ENCODE measurements around the gene DNAH3. TPM values are rescaled to one million over a fixed set of nuclear protein-coding genes. Genes with fewer than 3 reads are reported as not detected.

DNAH3 gene
- total and polyA plus RNA-seq, 2 of the 8 experiments (the other 6 are each of a cell fraction or from before 2014, with no cell fraction given) = 0.57 to 0.71 TPM

DNA sequence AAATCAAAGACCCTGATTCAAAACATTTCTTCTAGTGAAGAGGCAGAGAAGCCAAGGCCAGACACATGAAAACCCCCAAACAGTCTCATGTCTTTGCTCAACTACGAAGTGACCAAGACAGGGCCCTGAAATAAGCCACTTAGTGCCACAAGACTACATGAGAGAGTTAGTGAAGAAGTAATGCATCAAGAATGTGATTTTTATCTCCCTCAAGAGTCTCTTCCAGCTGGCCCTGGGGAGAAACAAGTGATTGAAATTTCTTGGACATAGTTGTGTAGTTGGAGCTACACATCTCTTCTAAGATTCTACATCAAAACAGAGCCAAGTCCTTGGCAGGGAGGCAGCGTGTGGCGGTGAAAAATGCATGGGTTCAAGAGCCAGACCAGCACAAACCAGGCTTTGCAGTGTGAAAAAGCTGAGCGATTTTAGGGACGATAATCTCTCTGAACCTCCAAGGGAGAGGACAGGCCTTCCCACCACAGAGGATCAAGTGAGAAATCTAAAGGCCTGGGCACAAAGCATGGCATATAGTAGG lies 219.5 kb downstream of the DNAH3 start:
- Histone ChIP-seq H2AFZ (ENCODE audit: low read length) (no peak overlapping the region), H3K9ac (replicated peaks in 1 of 4; ENCODE audit: extremely low read depth in 1 of 4, low read depth in 3 of 4, low read length in 3 of 4) (no peak overlapping the region), H3K27ac (ENCODE audit: low read depth, low read length) (no peak overlapping the region), H3K4me2 (ENCODE audit: insufficient read depth in 1 of 2, low read depth in 2 of 2, low read length in 2 of 2) (no peak overlapping the region), H3K79me1 (ENCODE audit: low read depth, low read length) (no peaks in the 10 kb centered on the region), H3K4me1 (replicated peaks in 1 of 4; ENCODE audit: control insufficient read depth in 3 of 4, insufficient read depth in 4 of 4, low read length in 3 of 4) (no peaks in the 10 kb centered on the region), H3K18ac (ENCODE audit: extremely low read depth, low read length) (no peak overlapping the region), H3K36me3 (ENCODE audit: control insufficient read depth in 2 of 4, insufficient read depth in 4 of 4, low read length in 3 of 4) (no peaks in the 10 kb centered on the region), H3K23me2 (ENCODE audit: low read depth, low read length) (no peaks in the 10 kb centered on the region), H3K4ac (replicated peaks; ENCODE audit: insufficient read length, low read depth, low read length) (no peak overlapping the region), H3K27me3 (replicated peaks in 1 of 4; ENCODE audit: control insufficient read depth in 3 of 4, extremely low read depth in 1 of 4, insufficient read depth in 3 of 4, low read length in 3 of 4) (no peaks in the 10 kb centered on the region), H4K5ac (ENCODE audit: insufficient read length, low read depth, low read length) (no peak overlapping the region), H2BK15ac (ENCODE audit: low read length) (no peak overlapping the region), H3K79me2 (ENCODE audit: control insufficient read depth in 1 of 2, insufficient read depth in 2 of 2, low read length in 2 of 2) (no peaks in the 10 kb centered on the region), H2BK120ac (replicated peaks; ENCODE audit: low read depth, low read length) (no peak overlapping the region), H2BK20ac (ENCODE audit: low read length) (no peak overlapping the region), H3K56ac (replicated peaks; ENCODE audit: insufficient read length, low read depth, low read length) (no peak overlapping the region), H3K4me3 (ENCODE audit: extremely low read depth in 1 of 4, insufficient read depth in 2 of 4, low read depth in 3 of 4, low read length in 4 of 4) (no peak overlapping the region), H4K91ac (replicated peaks; ENCODE audit: insufficient read length, low read length) (no peak overlapping the region), H2BK5ac (ENCODE audit: low read depth, low read length) (no peak overlapping the region), H3K23ac (ENCODE audit: insufficient read length) (no peak overlapping the region), H2AK5ac (ENCODE audit: low read depth, low read length) (no peak overlapping the region), H4K8ac (ENCODE audit: extremely low read depth, insufficient read depth, low read length) (no peak overlapping the region), H3K9me3 (ENCODE audit: insufficient read depth in 2 of 2, low read depth in 1 of 2, low read length in 1 of 2) (no peaks in the 10 kb centered on the region), H4K20me1 (replicated peaks in 1 of 2; ENCODE audit: control insufficient read depth in 1 of 2, insufficient read depth in 2 of 2, low read length in 2 of 2) (no peaks in the 10 kb centered on the region), H2BK12ac (ENCODE audit: low read depth, low read length) (no peak overlapping the region), H3K14ac (ENCODE audit: insufficient read length) (no peak overlapping the region)
- FAIRE-seq = no peak
- CTCF ChIA-PET (ENCODE audit: partially characterized antibody) = interaction anchor here (0.8 to 1.9 kb wide), 4 partner anchors 11 to 148 kb away, joined by 3 to 4 read pairs (median 3); no protein-coding TSS in a partner anchor
- no peak for DNase-seq (ENCODE audit: low read depth in 1 of 2, low spot score in 2 of 2)
- WGBS, 2 experiments (ENCODE audit: extremely low coverage in 1 of 2, insufficient coverage in 1 of 2, insufficient read length in 1 of 2, insufficient replicate concordance in 2 of 2, low coverage in 1 of 2, low lambda C conversion rate in 2 of 2, missing lambda C conversion rate in 1 of 2) = 89% methylated on average over 5 of the region's 5 CpGs; no CpG with 5 or more reads in 1 of the 2 experiments
- POLR2A ChIA-PET (ENCODE audit: partially characterized antibody) = no interaction called here
- TF ChIP-seq KDM5A (IDR thresholded peaks at IDR 0.05; ENCODE audit: low read length) (no peak), EP300 (IDR thresholded peaks at IDR 0.05; ENCODE audit: borderline replicate concordance in 1 of 2, low read depth in 2 of 2, low read length in 2 of 2) (no peak), POLR2A (IDR thresholded peaks at IDR 0.05; ENCODE audit: control extremely low read depth in 1 of 2, low read depth in 2 of 2, low read length in 2 of 2) (no peak), RNF2 (IDR thresholded peaks at IDR 0.05; ENCODE audit: borderline replicate concordance, low read depth, low read length, missing control alignments, poor library complexity, severe bottlenecking) (no peak), TEAD4 (IDR thresholded peaks at IDR 0.05; ENCODE audit: low read depth, low read length) (no peak), ASH2L (IDR thresholded peaks at IDR 0.05; ENCODE audit: low read length) (no peak), SP4 (IDR thresholded peaks at IDR 0.05; ENCODE audit: low read length) (no peak), SIX5 (IDR thresholded peaks at IDR 0.05; ENCODE audit: low read depth, low read length) (no peak), POLR2AphosphoS5 (IDR thresholded peaks at IDR 0.05; ENCODE audit: low read depth, low read length) (no peak), CREB1 (IDR thresholded peaks at IDR 0.05) (no peak), HDAC2 (IDR thresholded peaks at IDR 0.05; ENCODE audit: borderline replicate concordance in 1 of 2, low read depth in 2 of 2, low read length in 2 of 2) (no peak), KDM4A (IDR thresholded peaks at IDR 0.05; ENCODE audit: low read depth, low read length, severe bottlenecking) (no peak), TAF7 (optimal IDR thresholded peaks at IDR 0.05; ENCODE audit: borderline replicate concordance, low read depth, low read length) (no peak)
- TF ChIP-seq, protein P1, sequence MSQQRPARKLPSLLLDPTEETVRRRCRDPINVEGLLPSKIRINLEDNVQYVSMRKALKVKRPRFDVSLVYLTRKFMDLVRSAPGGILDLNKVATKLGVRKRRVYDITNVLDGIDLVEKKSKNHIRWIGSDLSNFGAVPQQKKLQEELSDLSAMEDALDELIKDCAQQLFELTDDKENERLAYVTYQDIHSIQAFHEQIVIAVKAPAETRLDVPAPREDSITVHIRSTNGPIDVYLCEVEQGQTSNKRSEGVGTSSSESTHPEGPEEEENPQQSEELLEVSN (IDR thresholded peaks at IDR 0.05) = no peak

Measured in H1 (cell line).